Thyroid gland (tissue), 4 donors: Measurements from ENCODE around the gene BTN3A1.

Experiments
- POLR2A ChIP-seq, 2 donors: fragments of 450-650 bp; IDR thresholded peaks; one replicate each; pipeline ENCODE4 v1.6.1; 2017; ENCODE audit warnings: antibody characterized with exemption in 2 of 2, mild to moderate bottlenecking in 2 of 2, moderate library complexity in 1 of 2
- TF ChIP-seq, protein P1 (sequence below), 6 experiments: fragments of 200-600 bp in 3 of 6; fragments of 450-650 bp in 3 of 6; sonication (generic) in 3 of 6; IDR thresholded peaks; one replicate each; pipeline ENCODE4 v1.5.1; 2016 to 2019; ENCODE audit warnings: antibody characterized with exemption in 6 of 6, mild to moderate bottlenecking in 2 of 6, inconsistent platforms in 1 of 6, moderate library complexity in 1 of 6

DNA sequence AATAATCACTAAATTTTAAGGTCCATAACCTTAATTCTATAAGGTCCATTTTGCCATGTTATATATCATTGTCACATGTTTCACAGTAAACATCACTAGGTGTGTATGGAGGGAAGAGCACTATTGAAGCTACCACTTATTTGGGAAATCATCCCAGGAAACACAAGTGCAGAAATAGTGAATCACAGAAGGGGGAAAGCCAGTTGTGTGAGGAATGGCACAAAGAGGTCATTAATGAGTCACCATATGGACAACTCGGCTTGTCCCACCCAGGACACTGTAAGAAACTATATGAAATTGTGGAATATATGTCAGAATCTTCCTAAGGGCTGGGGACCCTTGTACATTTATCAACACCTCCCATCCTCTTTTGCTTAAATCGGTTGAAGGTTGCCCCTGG is 13.7 kb downstream of the BTN3A1 start:
- TF ChIP-seq POLR2A (IDR thresholded peaks at IDR 0.05): no peak
- TF ChIP-seq, protein P1, sequence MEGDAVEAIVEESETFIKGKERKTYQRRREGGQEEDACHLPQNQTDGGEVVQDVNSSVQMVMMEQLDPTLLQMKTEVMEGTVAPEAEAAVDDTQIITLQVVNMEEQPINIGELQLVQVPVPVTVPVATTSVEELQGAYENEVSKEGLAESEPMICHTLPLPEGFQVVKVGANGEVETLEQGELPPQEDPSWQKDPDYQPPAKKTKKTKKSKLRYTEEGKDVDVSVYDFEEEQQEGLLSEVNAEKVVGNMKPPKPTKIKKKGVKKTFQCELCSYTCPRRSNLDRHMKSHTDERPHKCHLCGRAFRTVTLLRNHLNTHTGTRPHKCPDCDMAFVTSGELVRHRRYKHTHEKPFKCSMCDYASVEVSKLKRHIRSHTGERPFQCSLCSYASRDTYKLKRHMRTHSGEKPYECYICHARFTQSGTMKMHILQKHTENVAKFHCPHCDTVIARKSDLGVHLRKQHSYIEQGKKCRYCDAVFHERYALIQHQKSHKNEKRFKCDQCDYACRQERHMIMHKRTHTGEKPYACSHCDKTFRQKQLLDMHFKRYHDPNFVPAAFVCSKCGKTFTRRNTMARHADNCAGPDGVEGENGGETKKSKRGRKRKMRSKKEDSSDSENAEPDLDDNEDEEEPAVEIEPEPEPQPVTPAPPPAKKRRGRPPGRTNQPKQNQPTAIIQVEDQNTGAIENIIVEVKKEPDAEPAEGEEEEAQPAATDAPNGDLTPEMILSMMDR (IDR thresholded peaks at IDR 0.05): no peak
